Osteocyte (in vitro differentiated cells): Measurements from ENCODE around the gene RGS16. TPM values are rescaled to one million over a fixed set of nuclear protein-coding genes. Genes with fewer than 3 reads are reported as not detected.

Experiments
- DNase-seq: peaks from one replicate; pipeline ENCODE4 v3.0.0; 2021; ENCODE audit warnings: mixed read lengths; ENCODE audit not compliant: unreplicated experiment; ENCODE audit errors: extremely low spot score
- H3K27ac Mint-ChIP-seq: one replicate; pipeline ENCODE4 v1.8.0; 2021; ENCODE audit warnings: mild to moderate bottlenecking, mixed read lengths; ENCODE audit not compliant: unreplicated experiment
- H3K27me3 Mint-ChIP-seq: one replicate; pipeline ENCODE4 v1.8.0; 2021; ENCODE audit warnings: mixed read lengths; ENCODE audit not compliant: unreplicated experiment
- H3K36me3 Mint-ChIP-seq: one replicate; pipeline ENCODE4 v1.8.0; 2021; ENCODE audit warnings: mixed read lengths; ENCODE audit not compliant: unreplicated experiment
- H3K4me1 Mint-ChIP-seq: one replicate; pipeline ENCODE4 v1.8.0; 2021; ENCODE audit warnings: mixed read lengths; ENCODE audit not compliant: unreplicated experiment
- H3K4me3 Mint-ChIP-seq: one replicate; pipeline ENCODE4 v1.8.0; 2021; ENCODE audit warnings: mild to moderate bottlenecking, moderate library complexity, mixed read lengths; ENCODE audit not compliant: unreplicated experiment
- H3K9me3 Mint-ChIP-seq: one replicate; pipeline ENCODE4 v1.8.0; 2021; ENCODE audit warnings: mixed read lengths; ENCODE audit not compliant: unreplicated experiment
- total RNA-seq: library from RNA; stranded (reverse); gene quantifications from 2 replicates; pipeline ENCODE4 v1.2.1, GENCODE V29; 2021
- TF ChIP-seq, protein P1 (sequence below): fragments of 200-600 bp; sonication (generic); IDR thresholded peaks from 2 replicates; pipeline ENCODE4 v1.5.0; 2021; ENCODE audit warnings: antibody characterized with exemption, mild to moderate bottlenecking, moderate library complexity

The RGS16 gene
- total RNA-seq, 1 donor from 2014 or later: 0.48 TPM

DNA sequence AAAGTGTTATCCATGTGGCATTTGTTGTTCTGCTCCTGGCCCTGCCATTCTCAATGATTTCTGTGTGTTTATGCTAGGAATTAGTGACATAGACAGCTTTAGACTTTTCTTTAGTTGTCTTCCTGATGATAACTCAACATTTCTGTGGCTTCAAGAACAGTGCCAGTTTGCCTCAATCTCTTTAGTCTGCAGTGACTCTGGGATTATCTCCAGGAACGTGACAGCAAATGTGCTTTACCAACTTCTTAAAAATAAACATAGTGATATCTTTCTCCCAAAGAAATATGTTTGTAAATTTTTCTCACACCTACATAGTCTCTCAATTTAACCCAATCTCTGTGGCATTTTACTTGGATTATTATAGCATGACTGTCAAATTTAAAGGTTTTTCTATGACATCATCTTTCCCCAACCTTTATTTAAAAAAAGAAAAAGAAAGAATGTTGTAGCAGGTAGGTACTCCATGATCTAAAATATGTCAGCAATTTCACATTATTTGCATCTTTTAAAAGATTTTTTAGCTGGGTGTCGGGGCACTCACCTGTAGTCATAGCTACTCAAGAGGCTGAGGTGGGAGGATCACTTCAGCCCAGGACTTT lies 39.7 kb downstream of the RGS16 start:
- Mint-ChIP-seq H3K4me1 (no peaks in the 10 kb centered on the region), H3K4me3 (no peak overlapping the region), H3K9me3 (peaks cover 6% of the 10 kb centered on the region), H3K36me3 (no peaks in the 10 kb centered on the region), H3K27me3 (no peaks in the 10 kb centered on the region), H3K27ac (no peak overlapping the region)
- TF ChIP-seq, protein P1, sequence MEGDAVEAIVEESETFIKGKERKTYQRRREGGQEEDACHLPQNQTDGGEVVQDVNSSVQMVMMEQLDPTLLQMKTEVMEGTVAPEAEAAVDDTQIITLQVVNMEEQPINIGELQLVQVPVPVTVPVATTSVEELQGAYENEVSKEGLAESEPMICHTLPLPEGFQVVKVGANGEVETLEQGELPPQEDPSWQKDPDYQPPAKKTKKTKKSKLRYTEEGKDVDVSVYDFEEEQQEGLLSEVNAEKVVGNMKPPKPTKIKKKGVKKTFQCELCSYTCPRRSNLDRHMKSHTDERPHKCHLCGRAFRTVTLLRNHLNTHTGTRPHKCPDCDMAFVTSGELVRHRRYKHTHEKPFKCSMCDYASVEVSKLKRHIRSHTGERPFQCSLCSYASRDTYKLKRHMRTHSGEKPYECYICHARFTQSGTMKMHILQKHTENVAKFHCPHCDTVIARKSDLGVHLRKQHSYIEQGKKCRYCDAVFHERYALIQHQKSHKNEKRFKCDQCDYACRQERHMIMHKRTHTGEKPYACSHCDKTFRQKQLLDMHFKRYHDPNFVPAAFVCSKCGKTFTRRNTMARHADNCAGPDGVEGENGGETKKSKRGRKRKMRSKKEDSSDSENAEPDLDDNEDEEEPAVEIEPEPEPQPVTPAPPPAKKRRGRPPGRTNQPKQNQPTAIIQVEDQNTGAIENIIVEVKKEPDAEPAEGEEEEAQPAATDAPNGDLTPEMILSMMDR: no peak
- no peak for DNase-seq

DNA sequence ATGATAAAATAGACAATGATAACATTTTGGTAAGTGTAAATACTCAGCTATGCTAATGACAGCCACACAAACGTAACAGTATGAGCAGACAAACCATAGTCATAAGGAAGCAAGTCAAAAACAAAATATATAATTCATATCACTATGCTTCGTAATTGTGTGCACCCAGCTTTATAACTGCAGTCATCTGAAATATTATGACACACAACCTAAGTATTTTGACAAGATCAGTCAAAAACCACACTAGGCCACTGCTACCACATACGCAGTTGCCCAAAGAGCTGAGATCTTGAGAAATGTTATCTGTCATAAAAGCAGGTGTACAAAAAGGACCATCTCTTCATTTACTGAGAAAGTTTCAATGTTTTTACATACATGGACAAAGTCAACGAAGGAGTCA lies 41.1 kb downstream of the RGS16 start:
- no peak for DNase-seq
- H3K27ac Mint-ChIP-seq: no peak overlapping the region
- H3K27me3 Mint-ChIP-seq: peaks cover 2% of the 10 kb centered on the region
- peaks cover 6% of the 10 kb centered on the region for H3K9me3 Mint-ChIP-seq
- no peaks in the 10 kb centered on the region for H3K4me1 Mint-ChIP-seq
- TF ChIP-seq, protein P1: no peak
- no peak overlapping the region for H3K4me3 Mint-ChIP-seq
- no peaks in the 10 kb centered on the region for H3K36me3 Mint-ChIP-seq

DNA sequence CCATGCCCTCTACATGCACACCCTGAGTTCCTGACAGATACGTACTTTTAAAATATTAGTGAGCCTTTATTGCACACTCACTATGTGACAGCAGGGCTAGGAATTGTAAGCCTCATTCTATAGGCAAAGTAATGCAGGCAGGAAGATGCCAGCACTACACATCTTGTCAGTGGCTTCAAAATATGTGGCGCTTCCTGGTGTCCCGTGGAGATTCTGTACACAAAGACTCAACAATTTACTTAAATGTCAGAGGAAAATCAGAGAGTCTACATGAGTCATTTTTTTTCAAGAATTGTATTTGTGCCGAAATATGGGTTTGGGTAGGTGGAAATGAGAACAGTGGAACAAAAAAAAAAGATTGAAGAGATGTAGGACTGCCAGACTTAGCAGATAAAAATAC lies 42.7 kb downstream of the RGS16 start:
- DNase-seq: no peak
- no peaks in the 10 kb centered on the region for H3K36me3 Mint-ChIP-seq
- TF ChIP-seq, protein P1: no peak

DNA sequence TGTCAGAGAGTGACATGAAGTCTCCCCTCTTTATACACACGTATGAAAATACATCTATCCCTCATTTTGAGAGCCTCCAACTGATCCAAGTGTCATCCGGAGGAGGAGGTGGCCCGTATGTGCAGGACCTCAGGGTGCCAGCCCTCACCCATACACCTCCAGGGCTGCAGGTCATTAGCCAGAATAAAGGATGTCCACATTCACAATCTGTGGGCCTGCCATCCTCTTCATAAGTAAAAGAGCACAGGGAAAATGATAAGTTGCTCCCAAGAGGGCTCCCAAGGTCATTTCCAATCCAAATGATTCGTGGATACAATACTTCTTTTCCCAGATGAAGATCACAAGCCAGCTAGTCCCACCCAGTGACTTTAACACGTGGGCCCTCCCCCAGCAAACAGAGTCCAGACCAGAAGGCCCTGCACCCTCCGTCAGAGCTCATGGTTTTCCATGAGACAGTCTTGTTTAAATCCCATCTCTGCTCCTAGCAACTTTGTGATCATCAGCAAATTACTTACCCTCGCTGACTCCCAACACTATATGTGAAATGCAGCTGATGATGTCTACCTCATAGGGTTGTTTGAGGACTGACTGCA lies 43.7 kb downstream of the RGS16 start:
- DNase-seq: no peak
- H3K9me3 Mint-ChIP-seq: peaks cover 4% of the 10 kb centered on the region
- no peaks in the 10 kb centered on the region for H3K36me3 Mint-ChIP-seq
- H3K27me3 Mint-ChIP-seq: peaks cover 2% of the 10 kb centered on the region
- H3K27ac Mint-ChIP-seq: no peak overlapping the region
- TF ChIP-seq, protein P1: no peak
- no peaks in the 10 kb centered on the region for H3K4me1 Mint-ChIP-seq
- no peak overlapping the region for H3K4me3 Mint-ChIP-seq

More for the DNA sequence above, 42.7 kb downstream of the RGS16 start:
- Mint-ChIP-seq H3K9me3 (peaks cover 6% of the 10 kb centered on the region), H3K27ac (no peak overlapping the region), H3K4me3 (no peak overlapping the region), H3K4me1 (no peaks in the 10 kb centered on the region), H3K27me3 (peaks cover 2% of the 10 kb centered on the region)

DNA sequence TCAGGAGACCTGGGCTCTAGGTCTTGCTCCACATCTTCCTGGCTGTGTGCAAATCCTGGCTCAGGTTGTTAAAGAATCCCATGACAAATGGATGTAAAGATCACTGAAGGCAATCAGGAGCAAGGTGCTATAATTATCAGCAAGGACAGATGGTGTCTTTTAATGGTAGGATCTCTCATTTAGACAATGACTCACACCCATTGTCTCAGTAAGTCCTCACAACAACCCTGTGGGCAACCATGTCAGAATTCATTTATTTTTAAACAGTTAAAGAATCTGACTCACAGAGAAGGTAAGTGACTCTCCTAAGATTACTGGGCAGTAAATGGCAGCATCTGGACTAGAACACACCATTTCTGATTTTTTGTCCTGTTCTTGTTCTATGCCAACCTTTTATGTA lies 47.9 kb downstream of the RGS16 start:
- Mint-ChIP-seq H3K4me3 (no peak overlapping the region), H3K4me1 (no peaks in the 10 kb centered on the region), H3K27me3 (peaks cover 2% of the 10 kb centered on the region), H3K36me3 (no peaks in the 10 kb centered on the region), H3K27ac (no peak overlapping the region), H3K9me3 (no peaks in the 10 kb centered on the region)
- no peak for DNase-seq
- TF ChIP-seq, protein P1: no peak
